ENCODE measurements around the gene THOP1.

Gene THOP1

DNA sequence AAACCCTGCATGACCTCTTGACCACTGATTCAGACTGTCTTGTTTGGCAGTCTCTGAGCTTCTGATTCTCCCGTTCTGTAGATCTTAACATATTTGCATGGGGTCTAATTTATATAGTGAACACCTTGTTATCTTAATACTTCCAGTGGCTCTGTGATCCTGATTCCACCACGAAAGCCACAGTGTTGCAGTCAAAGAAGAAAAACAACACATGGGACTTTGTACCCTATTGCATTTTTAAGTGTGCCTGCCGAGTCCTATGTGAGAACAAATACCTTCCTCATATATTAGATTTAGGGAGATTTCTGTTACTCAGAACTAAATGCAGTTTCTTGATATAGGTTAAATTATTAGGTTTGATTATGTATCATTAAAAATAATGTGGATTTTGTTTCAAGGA lies 69.5 kb downstream of the THOP1 start:
- no peak for DNase-seq (ENCODE audit: low read depth in 2 of 2)

DNA sequence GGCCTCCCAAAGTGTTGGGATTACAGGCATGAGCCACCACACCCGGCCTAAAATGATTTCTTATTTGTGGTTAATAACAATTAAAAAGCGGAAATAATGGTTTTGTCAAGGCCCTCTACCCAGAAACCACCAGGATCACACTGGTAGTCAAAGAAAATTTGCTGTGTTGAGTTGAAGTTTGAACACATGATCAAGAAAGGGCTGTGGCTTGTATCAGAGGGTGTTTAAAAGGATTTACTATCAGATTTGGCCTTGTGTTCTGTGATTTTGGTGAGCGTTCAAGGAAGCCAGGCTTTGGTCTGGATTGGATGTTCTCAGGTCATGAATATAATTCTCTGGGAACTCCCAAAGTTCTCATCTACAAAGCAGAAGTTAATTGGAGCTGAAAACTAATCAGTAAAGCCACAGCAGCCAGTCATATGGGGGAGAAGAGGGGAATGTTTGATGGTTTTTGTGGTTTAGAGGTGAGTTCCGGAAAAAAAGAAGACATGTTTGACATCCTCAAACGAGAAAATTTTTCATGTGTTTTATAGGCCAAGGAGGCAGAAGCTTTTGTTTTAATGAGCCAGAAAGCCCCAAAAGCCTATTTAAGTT lies 71.3 kb downstream of the THOP1 start:
- DNase-seq (ENCODE audit: low read depth in 2 of 2), result no peak

DNA sequence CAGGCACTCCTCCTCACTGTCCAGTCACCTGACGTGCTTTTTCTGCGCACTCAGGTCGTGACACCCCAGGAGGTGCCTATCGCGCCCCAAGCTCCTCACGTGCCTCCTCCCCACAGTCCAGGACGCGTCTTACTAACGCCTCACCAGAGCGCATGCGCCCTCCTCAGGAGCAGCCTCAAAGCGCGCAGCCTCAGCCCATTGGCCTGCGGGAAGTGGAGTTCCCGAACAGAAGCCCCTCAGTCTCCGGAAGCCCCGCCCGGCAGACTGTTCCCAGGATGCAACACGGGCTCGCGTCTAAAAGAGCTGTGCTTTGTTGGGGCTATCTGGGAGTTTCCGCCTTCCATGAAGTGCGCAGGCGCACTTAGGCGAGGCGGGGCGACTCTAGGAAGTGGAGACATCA lies 73.6 kb downstream of the THOP1 start:
- DNase-seq (ENCODE audit: low read depth in 2 of 2), result no peak

DNA sequence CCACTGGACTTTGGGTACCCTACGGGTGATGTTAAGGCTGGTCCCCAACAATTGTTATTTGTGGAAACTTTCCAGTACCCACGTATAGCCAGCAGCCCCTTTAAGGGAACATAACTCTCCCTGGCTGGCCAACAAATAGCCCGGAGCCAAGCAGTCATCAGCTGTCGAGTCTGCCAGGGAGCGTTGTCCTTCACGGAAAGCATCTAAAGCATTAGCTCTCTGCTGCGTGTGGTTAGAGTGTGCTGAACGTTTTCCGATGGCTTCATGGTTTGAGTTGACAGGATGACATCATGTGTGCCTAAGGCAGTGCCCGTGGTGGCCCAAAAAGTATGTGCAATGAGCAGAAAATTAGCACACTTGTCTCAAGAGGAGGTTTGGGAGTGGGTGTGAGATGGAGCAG lies 78.5 kb downstream of the THOP1 start:
- no peak for DNase-seq (ENCODE audit: low read depth in 2 of 2)
